HG03097 (cell line): ENCODE measurements around the gene SCMH1.

Experiments used
- ATAC-seq: cut with Tn5 transposase; IDR thresholded peaks from one replicate; pipeline ENCODE4 v1.9.1; 2021; ENCODE audit not compliant: unreplicated experiment, low FRiP score

SCMH1 gene

DNA sequence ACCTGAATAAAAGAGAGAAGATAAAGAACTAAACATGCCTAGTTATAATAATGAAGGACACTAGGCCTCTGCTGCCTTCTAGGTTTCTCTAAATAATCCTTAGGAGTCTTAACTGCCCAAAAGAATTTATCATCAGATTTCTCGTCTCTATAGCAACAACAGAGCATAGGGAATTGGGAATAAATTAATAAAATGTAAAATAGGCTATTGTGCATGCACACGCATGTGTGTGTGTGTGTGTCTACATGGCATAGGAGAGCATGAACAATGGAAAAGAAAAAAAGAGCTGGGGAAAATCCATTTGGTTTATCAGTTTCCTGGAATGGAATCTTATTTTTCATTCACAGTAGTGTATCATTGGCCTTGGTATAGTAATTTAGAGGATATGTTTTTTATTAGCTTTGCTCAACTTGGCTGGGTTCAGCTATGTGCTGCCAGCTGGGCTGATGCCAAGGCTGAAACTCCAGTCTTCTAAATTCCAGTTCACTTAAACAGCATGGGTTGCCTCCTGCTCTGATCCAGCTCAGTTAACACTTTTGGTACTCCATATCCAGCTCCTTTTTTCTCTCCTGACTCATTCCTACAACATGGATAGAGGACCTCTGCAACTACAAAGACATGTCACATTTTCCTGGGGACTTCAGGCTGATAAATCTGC lies 140.0 kb downstream of the SCMH1 start:
- no peak for ATAC-seq

DNA sequence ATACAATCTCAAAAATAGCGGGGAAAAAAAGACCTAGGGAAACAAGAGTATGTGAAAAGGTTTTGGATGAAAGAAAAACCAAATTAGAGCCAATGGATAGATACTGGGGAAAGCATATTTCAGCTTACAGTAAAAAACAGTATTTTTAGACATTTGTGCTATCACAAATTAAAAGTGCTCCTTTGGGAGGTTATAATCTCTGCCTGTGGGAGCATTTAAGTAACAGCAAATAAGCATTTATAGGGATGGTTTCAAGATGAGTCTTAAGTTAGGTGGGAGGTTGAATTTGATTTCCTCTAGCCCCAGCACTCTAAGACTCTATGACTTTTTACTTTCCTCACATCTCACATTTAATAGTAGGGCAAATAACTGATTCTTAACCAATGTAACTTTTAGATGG lies 141.0 kb downstream of the SCMH1 start:
- no peak for ATAC-seq

DNA sequence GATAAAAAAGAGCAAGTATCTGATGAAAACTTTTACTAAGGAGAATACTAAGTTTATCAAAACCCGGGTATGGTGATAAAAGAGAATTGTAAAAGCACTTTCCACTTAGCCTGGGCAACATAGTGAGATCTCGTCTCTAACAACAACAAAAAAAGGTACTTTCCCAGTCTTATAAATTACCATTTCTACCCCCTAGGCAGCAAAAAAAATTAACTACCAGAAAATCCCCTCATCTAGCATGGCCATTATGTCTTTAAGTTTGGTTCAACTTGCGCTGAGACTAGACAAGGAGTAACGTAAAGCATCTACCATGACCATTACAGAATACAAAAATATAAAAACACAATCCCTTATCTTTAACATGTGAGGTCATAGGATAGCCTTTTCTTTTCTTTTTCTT lies 141.9 kb downstream of the SCMH1 start:
- ATAC-seq = no peak

DNA sequence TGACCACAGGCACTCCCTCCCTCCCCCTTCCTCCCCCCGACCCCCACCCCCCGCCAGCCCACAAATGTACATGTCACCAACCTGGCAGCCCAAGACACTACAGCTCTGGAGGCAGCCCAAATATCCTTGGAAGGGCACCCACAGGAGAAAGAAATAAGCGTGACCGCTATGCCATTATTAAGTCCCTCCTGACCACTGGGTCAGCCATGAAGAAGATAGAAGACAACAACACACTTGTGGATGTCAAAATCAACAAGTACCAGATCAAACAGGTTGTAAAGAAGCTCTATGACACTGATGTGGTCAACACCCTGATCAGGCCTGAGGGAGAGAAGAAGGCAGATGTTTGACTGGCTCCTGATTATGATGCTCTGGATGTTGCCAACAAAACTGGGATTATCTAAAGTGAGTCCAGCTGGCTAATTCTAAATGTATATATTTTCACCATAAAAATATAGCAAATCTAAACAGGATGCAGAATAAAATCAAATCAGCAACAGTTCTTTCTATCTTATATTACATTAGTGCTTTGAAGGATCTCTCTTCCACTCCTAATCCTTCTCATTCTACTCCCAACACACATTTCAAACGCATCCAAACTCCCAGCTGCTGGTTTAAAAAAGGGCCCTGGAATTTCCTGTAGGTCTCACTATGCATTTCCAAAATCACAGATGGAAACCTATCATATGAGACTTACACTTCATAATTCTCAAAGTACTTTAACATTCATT lies 143.2 kb downstream of the SCMH1 start:
- no peak for ATAC-seq

GRCh38 chr1:41097105-41097504 lies 145.0 kb downstream of the SCMH1 start:
- ATAC-seq = no peak

DNA sequence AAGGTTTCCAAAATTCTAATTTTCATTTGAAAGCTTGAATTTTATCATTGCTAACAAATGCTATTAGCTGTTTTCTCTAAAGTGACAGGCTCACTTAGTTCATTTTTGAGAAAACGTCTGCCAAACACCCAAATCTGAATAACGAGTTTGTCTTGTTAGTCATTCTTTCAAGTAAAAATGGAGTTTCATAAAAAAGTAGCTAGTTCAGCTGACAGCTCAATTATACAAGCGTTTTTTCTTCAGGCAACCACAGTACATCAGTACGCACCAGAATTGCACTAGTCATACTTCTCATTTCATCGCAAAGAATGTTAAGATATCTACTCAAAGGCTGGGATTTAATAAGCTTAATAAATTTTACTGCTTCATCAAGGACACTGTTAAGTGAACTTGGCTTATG lies 148.3 kb downstream of the SCMH1 start:
- ATAC-seq = no peak

DNA sequence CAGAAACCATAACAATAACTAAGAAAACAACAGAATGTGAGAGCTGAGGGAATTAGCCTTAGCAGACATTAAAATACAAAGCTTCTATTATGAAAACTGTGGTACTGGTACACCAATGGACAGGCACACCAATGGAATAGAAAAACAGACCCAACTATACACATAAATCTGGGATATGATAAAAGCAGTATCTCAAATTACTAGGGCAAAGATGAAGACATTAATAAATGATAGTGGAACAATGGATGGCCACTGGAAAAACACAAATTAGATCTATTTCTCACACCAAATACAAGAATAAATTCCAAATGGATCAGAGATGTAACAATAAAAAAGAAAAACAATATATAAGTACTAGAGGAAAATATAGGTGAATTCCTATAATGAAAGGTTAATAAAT lies 155.2 kb downstream of the SCMH1 start:
- ATAC-seq = no peak

- no peak for ATAC-seq
Observed at GRCh38 chr1:41078616-41079015, 163.5 kb downstream of the SCMH1 start.

DNA sequence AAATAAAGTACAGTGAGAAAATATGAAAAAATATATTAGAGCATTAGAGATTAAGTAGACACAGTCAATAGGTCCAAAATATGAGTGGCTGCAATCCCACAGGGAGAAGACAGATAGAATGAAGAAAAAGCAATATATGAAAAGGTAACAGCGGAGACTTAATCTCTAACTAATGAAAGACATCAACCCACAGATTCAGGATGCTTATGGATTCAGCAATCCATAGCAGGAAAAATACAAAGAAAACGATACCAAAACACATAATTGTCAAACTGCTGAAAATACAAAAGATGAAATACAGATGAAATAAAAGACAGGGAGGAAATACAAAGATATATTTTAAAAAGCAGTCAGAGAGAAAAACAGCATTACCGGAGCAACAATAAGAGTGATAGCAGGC lies 163.9 kb downstream of the SCMH1 start:
- no peak for ATAC-seq

DNA sequence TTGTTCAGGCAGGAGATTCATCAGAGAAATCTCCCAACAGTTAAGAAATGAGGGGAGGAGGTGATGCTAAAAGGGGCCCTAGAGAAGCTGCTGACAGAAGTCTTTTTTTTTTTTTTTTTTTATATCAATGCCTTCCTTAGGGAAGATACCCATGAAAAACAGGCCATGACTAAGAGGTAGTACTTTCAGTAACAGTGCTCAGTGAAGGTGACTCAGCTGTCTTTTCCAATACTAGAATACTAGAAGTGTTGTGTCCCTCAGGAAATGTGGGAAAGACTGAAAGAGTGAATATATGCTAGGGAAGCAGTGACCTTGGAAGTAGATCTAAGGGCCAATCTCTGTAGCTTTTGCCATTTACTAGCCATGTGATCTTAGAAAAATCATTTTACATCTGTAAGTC lies 168.1 kb downstream of the SCMH1 start:
- ATAC-seq = no peak

GRCh38 chr1:41072051-41072450 lies 170.1 kb downstream of the SCMH1 start:
- no peak for ATAC-seq

GRCh38 chr1:41056907-41057306 lies 185.2 kb downstream of the SCMH1 start:
- no peak for ATAC-seq

- no peak for ATAC-seq
Observed at GRCh38 chr1:41053316-41053715, 188.8 kb downstream of the SCMH1 start.

DNA sequence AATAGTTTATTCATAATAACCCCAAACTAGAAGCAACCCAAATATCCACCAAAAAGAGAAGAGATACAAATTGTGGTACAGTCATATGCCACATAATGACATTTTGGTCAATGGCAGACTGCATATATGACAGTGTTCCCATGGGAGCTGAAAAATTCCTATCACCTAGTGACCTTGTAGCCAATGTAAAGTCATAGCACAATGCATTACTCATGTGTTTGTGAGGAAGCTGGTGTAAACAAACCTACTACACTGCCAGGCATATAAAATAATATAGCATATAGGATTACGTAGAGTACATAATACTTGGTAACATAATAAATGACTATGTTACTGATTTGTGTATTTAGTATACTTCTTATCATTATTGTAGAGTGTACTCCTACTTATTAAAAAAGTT lies 191.1 kb downstream of the SCMH1 start:
- no peak for ATAC-seq

GRCh38 chr1:41048540-41048939 lies 193.6 kb downstream of the SCMH1 start:
- ATAC-seq = no peak

GRCh38 chr1:41046347-41046775 lies 195.7 kb downstream of the SCMH1 start:
- ATAC-seq = no peak

DNA sequence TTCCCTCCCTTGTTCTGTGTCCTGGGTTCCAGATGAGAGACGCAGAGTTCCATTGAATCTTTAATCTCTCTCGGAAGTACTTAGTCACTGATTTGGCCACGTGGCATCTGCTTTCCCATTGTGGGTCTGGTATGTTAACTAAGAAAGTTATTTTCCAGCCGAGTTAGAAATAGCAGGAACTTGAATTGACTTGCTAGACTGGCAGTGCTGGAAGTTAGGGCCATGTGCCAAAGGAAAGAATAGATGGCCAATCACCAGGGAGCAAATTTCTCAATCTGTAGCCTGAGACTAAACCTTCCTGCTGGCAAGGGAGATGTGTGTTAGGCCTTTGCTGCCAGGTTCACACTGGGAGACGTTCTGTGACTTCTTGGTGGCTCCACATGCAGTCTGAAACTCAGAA lies 196.4 kb downstream of the SCMH1 start:
- ATAC-seq = no peak

GRCh38 chr1:41044187-41044586 lies 197.9 kb downstream of the SCMH1 start:
- no peak for ATAC-seq

DNA sequence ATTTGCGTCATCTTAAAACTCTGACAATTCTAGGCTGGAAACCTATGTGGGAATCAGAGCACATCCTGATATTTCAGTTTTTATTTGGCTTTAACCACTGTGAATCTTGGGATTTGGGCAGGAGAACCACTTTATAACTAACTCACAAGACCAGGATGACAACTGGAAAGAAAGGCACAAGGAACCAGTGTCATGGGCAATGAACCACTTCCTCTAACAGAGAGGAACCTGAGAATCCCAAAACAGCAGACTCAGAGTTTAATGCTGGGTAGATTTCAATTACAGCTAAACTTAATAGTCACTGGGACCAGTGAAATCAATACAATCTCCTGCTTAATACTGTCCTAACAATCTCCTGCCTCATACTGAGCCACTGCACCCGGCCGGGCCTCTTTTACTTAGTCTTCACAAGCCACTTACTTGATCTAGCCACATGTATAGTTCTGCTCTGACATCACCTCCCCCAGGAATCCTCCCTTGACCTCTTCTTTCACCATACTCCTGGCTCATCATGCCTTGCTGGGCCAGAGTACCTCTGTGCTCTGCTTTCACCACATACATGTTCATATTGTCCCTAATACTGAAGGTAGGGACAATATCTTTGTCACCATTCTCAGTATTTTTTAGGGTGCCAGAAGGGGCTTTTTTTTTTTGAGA lies 200.4 kb downstream of the SCMH1 start:
- ATAC-seq = no peak

GRCh38 chr1:41038110-41038509 lies 204.0 kb downstream of the SCMH1 start:
- no peak for ATAC-seq

DNA sequence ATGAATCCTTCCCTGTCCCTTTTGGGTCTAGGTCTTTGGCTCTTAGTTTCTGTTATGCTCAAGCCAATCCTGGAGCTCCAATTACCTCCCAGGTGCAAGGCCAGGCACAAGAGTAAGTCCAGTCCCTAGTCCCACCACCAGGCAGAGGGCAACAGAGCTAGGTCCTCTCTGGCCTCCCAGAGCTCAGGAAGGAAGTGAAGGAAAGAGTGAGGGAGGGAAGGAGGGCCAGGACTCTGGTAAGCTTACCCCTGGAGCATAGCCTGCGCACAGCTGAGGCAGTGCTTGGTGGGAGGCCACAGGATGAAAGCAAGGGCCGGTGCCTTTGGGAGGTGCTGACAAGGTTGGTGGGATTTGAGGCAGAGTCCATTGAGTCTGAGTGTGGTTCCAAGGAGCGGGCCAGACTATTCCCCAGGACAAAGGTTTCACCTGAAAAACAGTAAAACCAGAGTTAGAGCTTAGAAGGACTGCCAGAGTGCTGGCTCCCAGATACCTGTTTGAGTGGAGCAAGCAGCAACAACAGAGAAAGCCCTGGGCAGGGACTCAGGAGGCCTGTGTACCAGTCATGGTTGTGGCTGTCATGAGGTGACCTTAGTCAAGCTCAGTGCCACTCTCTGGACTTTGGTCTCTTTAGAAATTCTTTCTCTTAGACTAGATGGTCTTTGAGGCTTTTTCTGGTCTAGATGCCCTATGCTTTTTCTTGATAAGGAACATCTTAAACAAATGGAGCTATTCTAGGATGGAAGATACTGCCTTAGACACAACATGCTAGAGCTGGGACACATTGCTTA lies 204.8 kb downstream of the SCMH1 start:
- ATAC-seq = no peak
